Measurements from ENCODE around the gene PHACTR3.

PHACTR3 gene

DNA sequence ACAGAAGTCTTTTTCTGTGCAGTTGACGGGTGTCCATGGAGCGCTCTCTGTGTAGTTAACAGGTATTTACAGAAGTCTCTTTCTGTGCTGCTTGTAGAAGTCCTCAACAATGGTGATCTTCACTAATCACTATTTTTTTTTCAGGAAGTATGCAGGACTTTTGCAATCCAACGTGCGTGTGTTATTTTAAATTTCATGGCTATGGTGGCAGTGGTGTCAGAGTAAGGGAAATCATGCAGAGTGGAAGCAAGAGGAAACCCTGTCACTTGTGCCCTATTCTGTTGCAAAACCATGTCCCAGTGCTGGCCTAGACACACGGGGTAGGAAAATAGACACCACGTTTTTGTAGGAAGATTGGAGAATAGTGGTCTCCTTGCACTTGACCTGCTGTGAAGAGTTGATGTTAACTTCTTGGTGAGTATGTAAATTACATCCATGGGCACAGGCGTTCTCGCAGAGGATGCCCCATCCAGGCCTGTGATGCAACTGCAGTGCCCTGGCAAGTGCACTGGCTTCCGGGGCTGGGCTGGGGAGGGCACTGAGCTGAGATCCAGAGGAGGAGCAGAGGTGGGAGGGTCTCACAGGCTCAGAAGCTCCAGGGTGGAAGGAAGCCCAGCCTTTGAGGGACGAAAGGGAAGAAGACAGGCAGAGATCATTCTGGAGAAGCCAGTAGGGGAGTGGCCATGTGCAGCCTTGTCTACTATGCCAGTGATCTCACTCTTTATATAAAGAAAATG, 182.6 kb downstream of the PHACTR3 start:
- TF ChIP-seq, protein P1, sequence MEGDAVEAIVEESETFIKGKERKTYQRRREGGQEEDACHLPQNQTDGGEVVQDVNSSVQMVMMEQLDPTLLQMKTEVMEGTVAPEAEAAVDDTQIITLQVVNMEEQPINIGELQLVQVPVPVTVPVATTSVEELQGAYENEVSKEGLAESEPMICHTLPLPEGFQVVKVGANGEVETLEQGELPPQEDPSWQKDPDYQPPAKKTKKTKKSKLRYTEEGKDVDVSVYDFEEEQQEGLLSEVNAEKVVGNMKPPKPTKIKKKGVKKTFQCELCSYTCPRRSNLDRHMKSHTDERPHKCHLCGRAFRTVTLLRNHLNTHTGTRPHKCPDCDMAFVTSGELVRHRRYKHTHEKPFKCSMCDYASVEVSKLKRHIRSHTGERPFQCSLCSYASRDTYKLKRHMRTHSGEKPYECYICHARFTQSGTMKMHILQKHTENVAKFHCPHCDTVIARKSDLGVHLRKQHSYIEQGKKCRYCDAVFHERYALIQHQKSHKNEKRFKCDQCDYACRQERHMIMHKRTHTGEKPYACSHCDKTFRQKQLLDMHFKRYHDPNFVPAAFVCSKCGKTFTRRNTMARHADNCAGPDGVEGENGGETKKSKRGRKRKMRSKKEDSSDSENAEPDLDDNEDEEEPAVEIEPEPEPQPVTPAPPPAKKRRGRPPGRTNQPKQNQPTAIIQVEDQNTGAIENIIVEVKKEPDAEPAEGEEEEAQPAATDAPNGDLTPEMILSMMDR (conservative IDR thresholded peaks at IDR 0.05; ENCODE audit: control insufficient read depth, insufficient read depth, low read depth, low read length) = no peak
- no peak for DNase-seq (ENCODE audit: low read depth)
- no peak overlapping the region for H3K4me3 ChIP-seq (ENCODE audit: control insufficient read depth, low read depth, low read length)

GRCh38 chr20:59787538-59787890, 183.2 kb downstream of the PHACTR3 start:
- no peak for DNase-seq (ENCODE audit: low read depth)
- no peak overlapping the region for H3K4me3 ChIP-seq (ENCODE audit: control insufficient read depth, low read depth, low read length)
- TF ChIP-seq, protein P1 (conservative IDR thresholded peaks at IDR 0.05; ENCODE audit: control insufficient read depth, insufficient read depth, low read depth, low read length) = no peak

- DNase-seq (ENCODE audit: low read depth) = no peak
- H3K4me3 ChIP-seq (ENCODE audit: control insufficient read depth, low read depth, low read length) = no peak overlapping the region
- TF ChIP-seq, protein P1 (conservative IDR thresholded peaks at IDR 0.05; ENCODE audit: control insufficient read depth, insufficient read depth, low read depth, low read length) = no peak
These were observed 183.9 kb downstream of the PHACTR3 start for GRCh38 chr20:59788196-59788735.

GRCh38 chr20:59788811-59789397, 184.6 kb downstream of the PHACTR3 start:
- DNase-seq (ENCODE audit: low read depth) = no peak
- no peak overlapping the region for H3K4me3 ChIP-seq (ENCODE audit: control insufficient read depth, low read depth, low read length)
- TF ChIP-seq, protein P1 (conservative IDR thresholded peaks at IDR 0.05; ENCODE audit: control insufficient read depth, insufficient read depth, low read depth, low read length) = no peak

- H3K4me3 ChIP-seq (ENCODE audit: control insufficient read depth, low read depth, low read length) = no peak overlapping the region
- no peak for DNase-seq (ENCODE audit: low read depth)
- TF ChIP-seq, protein P1 (conservative IDR thresholded peaks at IDR 0.05; ENCODE audit: control insufficient read depth, insufficient read depth, low read depth, low read length) = no peak
These were observed 185.3 kb downstream of the PHACTR3 start for GRCh38 chr20:59789686-59790085.

GRCh38 chr20:59790346-59790745, 186.0 kb downstream of the PHACTR3 start:
- TF ChIP-seq, protein P1 (conservative IDR thresholded peaks at IDR 0.05; ENCODE audit: control insufficient read depth, insufficient read depth, low read depth, low read length) = no peak
- H3K4me3 ChIP-seq (ENCODE audit: control insufficient read depth, low read depth, low read length) = no peak overlapping the region
- no peak for DNase-seq (ENCODE audit: low read depth)
